Loucy (cell line): ENCODE measurements around the gene POLQ.
A peak's percentile ranks its signal among the peaks of the same experiment; 100 is the strongest.

Experiments used
- H2AFZ ChIP-seq: fragments of 200-600 bp; sonication (generic); 2 replicates; pipeline ENCODE4 v1.6.0; 2016; ENCODE audit warnings: antibody characterized with exemption, mild to moderate bottlenecking, low read length, moderate library complexity
- H3F3A ChIP-seq: fragments of 200-600 bp; 2 replicates; pipeline ENCODE4 v1.6.0; 2016; ENCODE audit warnings: antibody characterized with exemption, low read depth, mild to moderate bottlenecking
- H3K27me3 ChIP-seq: fragments of 200-600 bp; sonication (generic); 2 replicates; pipeline ENCODE4 v1.6.1; 2014; ENCODE audit warnings: low read length, mild to moderate bottlenecking; ENCODE audit not compliant: insufficient read depth, poor library complexity, severe bottlenecking
- H3K36me3 ChIP-seq: fragments of 200-600 bp; sonication (generic); 2 replicates; pipeline ENCODE4 v1.6.1; 2016; ENCODE audit warnings: low read length; ENCODE audit not compliant: insufficient read depth
- H3K4me1 ChIP-seq: fragments of 200-600 bp; sonication (generic); 2 replicates; pipeline ENCODE4 v1.5.1; 2014; ENCODE audit warnings: low read length, mild to moderate bottlenecking; ENCODE audit not compliant: insufficient read depth, poor library complexity, severe bottlenecking
- H3K4me2 ChIP-seq: fragments of 200-600 bp; sonication (generic); 2 replicates; pipeline ENCODE4 v1.6.0; 2014; ENCODE audit warnings: antibody characterized with exemption, low read length, low read depth, mild to moderate bottlenecking; ENCODE audit not compliant: poor library complexity, severe bottlenecking
- H3K4me3 ChIP-seq: fragments of 200-600 bp; sonication (generic); 2 replicates; pipeline ENCODE4 v1.5.1; 2014; ENCODE audit warnings: low read length, mild to moderate bottlenecking, mixed read lengths; ENCODE audit not compliant: poor library complexity, severe bottlenecking
- H3K79me2 ChIP-seq: fragments of 200-600 bp; sonication (generic); 2 replicates; pipeline ENCODE4 v1.6.1; 2014; ENCODE audit warnings: low read length; ENCODE audit not compliant: insufficient read depth
- H3K9ac ChIP-seq: fragments of 200-600 bp; sonication (generic); 2 replicates; pipeline ENCODE4 v1.6.0; 2014; ENCODE audit warnings: mild to moderate bottlenecking, low read depth, low read length, moderate library complexity; ENCODE audit not compliant: poor library complexity, severe bottlenecking
- H3K9me2 ChIP-seq: fragments of 200-600 bp; sonication (generic); replicated peaks from 2 replicates; pipeline ENCODE4 v1.6.1; 2016; ENCODE audit warnings: low read depth, low read length, mixed read lengths
- H3K9me3 ChIP-seq: fragments of 200-600 bp; sonication (generic); 2 replicates; pipeline ENCODE4 v1.6.1; 2014; ENCODE audit warnings: mild to moderate bottlenecking, antibody characterized with exemption, low read length, low read depth; ENCODE audit not compliant: insufficient read depth
- H4K20me1 ChIP-seq: fragments of 200-600 bp; sonication (generic); 2 replicates; pipeline ENCODE4 v1.6.0; 2014; ENCODE audit warnings: antibody characterized with exemption, low read length, mild to moderate bottlenecking; ENCODE audit not compliant: insufficient read depth, poor library complexity, severe bottlenecking
- CTCF ChIP-seq: fragments of 200-600 bp; sonication (generic); conservative IDR thresholded peaks from 2 replicates; pipeline ENCODE4 v1.5.1; 2014; ENCODE audit warnings: mild to moderate bottlenecking, antibody characterized with exemption, low read length
- EZH2phosphoT487 ChIP-seq: fragments of 200-600 bp; IDR thresholded peaks from 2 replicates; pipeline ENCODE4 v1.6.1; 2018; ENCODE audit warnings: antibody characterized with exemption, mild to moderate bottlenecking, moderate library complexity, borderline replicate concordance

Gene POLQ

GRCh38 chr3:121557426-121557934 lies 11.7 kb upstream of the POLQ start:
- Histone ChIP-seq H3K4me2 (no peak overlapping the region), H3K79me2 (no peaks in the 10 kb centered on the region), H3K4me1 (no peaks in the 10 kb centered on the region), H3K36me3 (no peaks in the 10 kb centered on the region), H3K4me3 (no peak overlapping the region), H4K20me1 (no peaks in the 10 kb centered on the region), H3K27me3 (no peaks in the 10 kb centered on the region), H3K9me3 (no peaks in the 10 kb centered on the region), H3F3A (no peaks in the 10 kb centered on the region), H3K9me2 (no peaks in the 10 kb centered on the region), H2AFZ (no peak overlapping the region), H3K9ac (no peak overlapping the region)
- TF ChIP-seq EZH2phosphoT487 = no peak
- no peak for TF ChIP-seq CTCF

- Histone ChIP-seq H4K20me1 (no peaks in the 10 kb centered on the region), H3K79me2 (no peaks in the 10 kb centered on the region), H3K9me3 (no peaks in the 10 kb centered on the region), H3F3A (no peaks in the 10 kb centered on the region), H3K4me3 (no peak overlapping the region), H3K27me3 (no peaks in the 10 kb centered on the region), H2AFZ (peak overlapping the region; percentile 19), H3K36me3 (no peaks in the 10 kb centered on the region), H3K9me2 (no peaks in the 10 kb centered on the region), H3K4me1 (no peaks in the 10 kb centered on the region), H3K4me2 (no peak overlapping the region), H3K9ac (no peak overlapping the region)
- TF ChIP-seq EZH2phosphoT487 = no peak
- no peak for TF ChIP-seq CTCF
Observed at GRCh38 chr3:121552797-121553196, 7.0 kb upstream of the POLQ start.

GRCh38 chr3:121552379-121552778 lies 6.6 kb upstream of the POLQ start:
- no peak overlapping the region for H3K9ac ChIP-seq
- no peak overlapping the region for H3K4me3 ChIP-seq
- no peaks in the 10 kb centered on the region for H3K79me2 ChIP-seq
- no peaks in the 10 kb centered on the region for H3K9me3 ChIP-seq
- TF ChIP-seq EZH2phosphoT487 (no peak), CTCF (no peak)
- H3K4me2 ChIP-seq = no peak overlapping the region
- no peaks in the 10 kb centered on the region for H4K20me1 ChIP-seq
- H3K36me3 ChIP-seq = no peaks in the 10 kb centered on the region
- peak overlapping the region; percentile 19 for H2AFZ ChIP-seq
- H3K4me1 ChIP-seq = no peaks in the 10 kb centered on the region
- H3K9me2 ChIP-seq = no peaks in the 10 kb centered on the region
- no peaks in the 10 kb centered on the region for H3K27me3 ChIP-seq
- no peaks in the 10 kb centered on the region for H3F3A ChIP-seq
